NT2/D1 (cell line): ENCODE results near the gene ADAMTS13.

Experiments used
- DNase-seq: peaks from one replicate; pipeline ENCODE4 v3.0.0-alpha.2; 2011; ENCODE audit warnings: low read depth, low spot score
- H3K27me3 ChIP-seq: 2 replicates; pipeline ENCODE4 v1.6.0; 2011; ENCODE audit warnings: mild to moderate bottlenecking; ENCODE audit not compliant: insufficient read length, insufficient read depth
- H3K36me3 ChIP-seq: 2 replicates; pipeline ENCODE4 v1.6.1; 2011; ENCODE audit warnings: mild to moderate bottlenecking, low read length, mixed read lengths; ENCODE audit not compliant: insufficient read depth, insufficient read length
- H3K4me1 ChIP-seq: 2 replicates; pipeline ENCODE4 v1.5.1; 2011; ENCODE audit not compliant: insufficient read depth, insufficient read length
- H3K4me3 ChIP-seq: 2 replicates; pipeline ENCODE4 v1.5.1; 2011; ENCODE audit warnings: low read depth; ENCODE audit not compliant: insufficient read length
- H3K9ac ChIP-seq: 2 replicates; pipeline ENCODE4 v1.6.0; 2011; ENCODE audit warnings: low read depth; ENCODE audit not compliant: insufficient read length
- H3K9me3 ChIP-seq: 2 replicates; pipeline ENCODE4 v1.5.1; 2011; ENCODE audit warnings: mild to moderate bottlenecking, low read length; ENCODE audit not compliant: insufficient read depth
- SUZ12 ChIP-seq: IDR thresholded peaks from 2 replicates; pipeline ENCODE4 v1.6.1; 2011; ENCODE audit not compliant: insufficient read length, insufficient read depth; ENCODE audit errors: extremely low read depth
- YY1 ChIP-seq: IDR thresholded peaks from 2 replicates; pipeline ENCODE4 v1.6.1; 2011; ENCODE audit not compliant: insufficient read length, insufficient read depth
- ZNF274 ChIP-seq: IDR thresholded peaks from 2 replicates; pipeline ENCODE4 v1.6.1; 2011; ENCODE audit warnings: mild to moderate bottlenecking, low read depth, low read length

ADAMTS13 gene

DNA sequence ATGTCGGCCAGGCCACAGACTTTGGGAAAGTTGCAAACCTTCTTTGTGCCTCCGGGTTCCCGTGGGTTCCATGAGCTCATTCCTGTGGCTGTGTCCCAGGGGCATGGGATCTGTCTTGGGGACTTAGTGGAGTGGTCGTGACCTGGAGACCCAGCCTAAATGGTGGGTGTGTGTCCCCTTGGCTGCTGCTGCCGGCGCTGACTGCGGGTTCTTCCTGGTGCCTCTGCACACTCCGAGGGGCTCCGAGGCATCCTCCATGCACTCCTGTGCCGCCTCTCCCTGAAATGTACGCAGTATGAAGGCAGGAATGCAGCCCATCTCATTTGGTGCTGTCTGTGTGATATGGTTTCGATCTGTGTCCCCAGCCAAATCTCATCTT, 77.7 kb downstream of the ADAMTS13 start:
- H3K27me3 ChIP-seq: peaks cover 2% of the 10 kb centered on the region
- H3K4me3 ChIP-seq: no peak overlapping the region
- H3K4me1 ChIP-seq: peaks cover 11% of the 10 kb centered on the region
- no peak overlapping the region for H3K9ac ChIP-seq
- DNase-seq: no peak
- no peaks in the 10 kb centered on the region for H3K36me3 ChIP-seq
- TF ChIP-seq ZNF274 (no peak), SUZ12 (no peak), YY1 (no peak)
- H3K9me3 ChIP-seq: peaks cover 20% of the 10 kb centered on the region

GRCh38 chr9:133502112-133502511, 79.9 kb downstream of the ADAMTS13 start:
- TF ChIP-seq YY1: no peak
- TF ChIP-seq SUZ12: no peak
- no peak for TF ChIP-seq ZNF274
- Histone ChIP-seq H3K27me3 (peaks cover 5% of the 10 kb centered on the region), H3K9ac (no peak overlapping the region)

DNA sequence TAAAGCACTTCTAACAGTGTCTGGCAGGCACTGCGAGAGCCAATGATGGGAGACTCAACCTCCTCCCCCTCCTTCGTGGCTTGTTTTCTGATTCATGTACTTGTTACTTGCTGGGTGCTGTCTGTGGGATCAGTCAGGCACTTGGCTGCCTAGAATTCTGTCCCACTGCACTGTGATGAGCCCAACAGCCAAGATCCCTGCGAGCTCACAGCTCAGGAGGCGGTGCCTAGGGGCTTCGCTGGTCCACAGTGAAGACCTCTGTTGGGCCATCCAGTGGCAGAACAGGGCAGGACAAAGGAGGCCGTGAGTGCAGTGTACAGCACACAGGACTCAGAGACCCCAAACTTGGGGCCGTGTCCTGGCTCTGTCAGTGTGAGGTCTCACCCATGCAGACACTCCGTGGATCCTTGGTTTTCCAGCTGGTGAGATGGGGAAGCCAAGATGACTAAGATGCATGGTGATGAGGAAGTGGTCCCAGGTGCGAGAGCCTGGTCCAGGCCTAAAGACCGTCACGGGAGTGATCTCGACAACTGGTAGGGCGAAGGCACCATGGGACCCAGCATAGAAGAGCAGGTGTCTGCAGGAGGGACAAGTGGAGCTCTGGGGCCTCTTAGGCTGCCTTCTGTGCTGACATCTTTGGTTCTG, 83.1 kb downstream of the ADAMTS13 start:
- peaks cover 16% of the 10 kb centered on the region for H3K4me1 ChIP-seq
- DNase-seq: no peak
- H3K27me3 ChIP-seq: peaks cover 17% of the 10 kb centered on the region
- H3K9ac ChIP-seq: no peak overlapping the region
- H3K36me3 ChIP-seq: no peaks in the 10 kb centered on the region
- H3K4me3 ChIP-seq: no peak overlapping the region
- H3K9me3 ChIP-seq: peaks cover 20% of the 10 kb centered on the region
- TF ChIP-seq SUZ12: no peak
- no peak for TF ChIP-seq YY1
- no peak for TF ChIP-seq ZNF274

More at GRCh38 chr9:133502112-133502511, 79.9 kb downstream of the ADAMTS13 start:
- H3K36me3 ChIP-seq: no peaks in the 10 kb centered on the region
- no peak overlapping the region for H3K4me3 ChIP-seq
- H3K4me1 ChIP-seq: peaks cover 14% of the 10 kb centered on the region
- no peak for DNase-seq
- H3K9me3 ChIP-seq: peaks cover 20% of the 10 kb centered on the region

DNA sequence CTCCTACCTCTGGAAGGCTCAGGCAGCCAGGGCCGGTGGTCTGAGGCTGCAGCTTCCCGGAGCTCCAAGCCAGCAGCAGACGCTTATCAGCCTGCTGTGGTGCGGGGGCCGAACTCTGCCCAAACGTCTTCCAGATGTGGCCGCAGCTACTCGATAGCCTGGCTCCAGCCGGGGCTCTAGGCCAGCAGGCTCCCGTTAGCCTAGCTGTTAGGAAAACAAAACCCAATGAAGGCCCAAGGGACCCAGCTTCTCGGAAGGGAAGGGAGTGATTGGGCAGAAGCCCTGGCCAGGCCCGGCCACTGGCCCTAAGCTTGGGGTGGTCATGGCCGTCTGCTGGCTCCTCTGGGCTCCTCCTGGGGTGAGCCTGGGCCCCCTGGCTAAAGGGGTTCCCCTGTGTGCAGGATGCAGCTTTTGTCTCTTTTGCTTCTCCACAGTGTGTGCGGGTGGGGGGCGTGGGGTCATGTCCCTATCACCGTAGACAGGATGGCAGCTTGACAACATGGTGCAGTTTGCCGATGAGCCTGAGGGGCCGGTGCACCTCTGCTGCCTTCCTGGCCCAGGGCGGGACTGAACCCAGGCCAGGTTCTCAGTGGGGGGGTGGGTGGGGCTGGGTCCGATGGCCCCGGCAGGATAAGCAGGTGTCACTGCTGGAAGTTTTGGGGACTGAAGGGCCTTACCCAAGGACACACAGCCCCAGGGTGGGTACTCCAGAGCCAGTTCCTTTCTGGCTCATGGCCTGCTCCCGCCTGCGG, 83.9 kb downstream of the ADAMTS13 start:
- Histone ChIP-seq H3K4me3 (no peak overlapping the region), H3K4me1 (peaks cover 16% of the 10 kb centered on the region), H3K9me3 (peaks cover 18% of the 10 kb centered on the region), H3K9ac (no peak overlapping the region), H3K27me3 (peaks cover 17% of the 10 kb centered on the region), H3K36me3 (no peaks in the 10 kb centered on the region)
- TF ChIP-seq ZNF274: no peak
- TF ChIP-seq SUZ12: no peak
- TF ChIP-seq YY1: no peak
- DNase-seq: no peak

GRCh38 chr9:133506653-133507038, 84.5 kb downstream of the ADAMTS13 start:
- H3K9ac ChIP-seq: no peak overlapping the region

DNA sequence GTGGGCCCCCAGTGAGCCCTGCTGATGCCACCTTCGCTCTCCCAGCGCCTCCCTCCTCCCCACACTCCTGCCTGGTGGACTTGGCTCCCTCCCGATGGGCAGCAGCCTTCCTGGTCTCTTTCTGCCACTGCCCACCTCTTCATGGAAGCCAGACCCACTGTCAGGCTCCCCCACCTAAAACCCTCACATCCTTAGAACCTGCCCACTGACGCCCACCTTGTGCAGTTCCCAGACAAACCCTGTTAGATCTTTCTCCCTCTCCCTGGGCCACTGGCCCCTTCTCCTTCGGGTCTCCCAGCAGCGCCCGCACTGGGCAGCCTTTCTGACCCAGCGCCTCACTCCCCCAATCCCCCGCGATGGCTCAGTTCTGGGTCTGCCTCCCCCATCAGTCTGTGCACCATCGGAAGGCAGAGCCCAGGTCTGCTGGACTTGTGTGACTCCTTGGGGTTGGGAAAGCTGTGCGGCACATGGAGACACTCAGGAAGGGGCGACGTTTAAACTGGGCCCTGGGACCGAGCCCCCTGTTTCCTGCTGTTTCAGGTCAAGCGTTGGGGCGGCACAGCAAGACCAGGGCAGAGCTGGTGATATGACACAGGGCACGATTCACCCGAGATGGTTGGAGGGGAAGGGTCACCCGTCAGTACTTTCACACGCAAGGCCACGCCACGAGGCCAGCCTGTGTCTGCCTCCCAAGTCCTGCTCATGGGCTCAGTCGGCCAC, 85.2 kb downstream of the ADAMTS13 start:
- Histone ChIP-seq H3K9ac (no peak overlapping the region), H3K4me3 (no peak overlapping the region), H3K27me3 (peaks cover 17% of the 10 kb centered on the region), H3K36me3 (no peaks in the 10 kb centered on the region), H3K4me1 (peaks cover 16% of the 10 kb centered on the region), H3K9me3 (peaks cover 5% of the 10 kb centered on the region)
- no peak for DNase-seq
- TF ChIP-seq ZNF274: no peak

More at GRCh38 chr9:133506653-133507038, 84.5 kb downstream of the ADAMTS13 start:
- H3K36me3 ChIP-seq: no peaks in the 10 kb centered on the region
- H3K4me1 ChIP-seq: peaks cover 16% of the 10 kb centered on the region
- peaks cover 12% of the 10 kb centered on the region for H3K9me3 ChIP-seq
- DNase-seq: no peak
- H3K27me3 ChIP-seq: peaks cover 17% of the 10 kb centered on the region
- H3K4me3 ChIP-seq: no peak overlapping the region
- TF ChIP-seq SUZ12: no peak
- no peak for TF ChIP-seq YY1
- no peak for TF ChIP-seq ZNF274

DNA sequence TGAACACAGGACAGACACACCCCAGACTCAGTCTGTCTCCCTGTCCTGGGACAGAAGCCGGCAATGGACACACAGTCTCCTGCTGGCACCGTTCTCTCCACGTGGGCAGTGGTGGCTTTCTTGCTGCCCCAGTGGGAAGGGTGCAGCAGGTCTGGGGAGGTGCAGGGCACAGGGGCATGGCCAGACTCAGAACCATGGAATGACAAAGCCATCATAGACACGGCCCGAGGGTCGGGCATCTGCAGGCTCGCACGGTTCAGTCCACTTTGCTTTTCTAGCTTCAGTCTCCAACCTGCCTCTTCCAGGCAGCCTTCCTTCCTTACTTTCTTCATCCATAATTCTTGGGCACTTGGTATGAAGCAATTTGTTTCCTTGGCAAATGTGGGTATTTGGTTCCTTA, 85.9 kb downstream of the ADAMTS13 start:
- no peaks in the 10 kb centered on the region for H3K9me3 ChIP-seq
- H3K9ac ChIP-seq: no peak overlapping the region
- DNase-seq: no peak
- H3K4me1 ChIP-seq: peaks cover 19% of the 10 kb centered on the region
- no peaks in the 10 kb centered on the region for H3K36me3 ChIP-seq
- no peak overlapping the region for H3K4me3 ChIP-seq
- peaks cover 17% of the 10 kb centered on the region for H3K27me3 ChIP-seq
- TF ChIP-seq SUZ12: no peak
- no peak for TF ChIP-seq ZNF274
- TF ChIP-seq YY1: no peak
